ENCODE data around the gene POPDC3. TPM values are rescaled to one million over a fixed set of nuclear protein-coding genes. Genes with fewer than 3 reads are reported as not detected.

The POPDC3 gene
- total RNA-seq, 4 donors from 2014 or later = 0.79 to 1.8 TPM; not detected in 2

- Histone ChIP-seq H3K9me3 (no peaks in the 10 kb centered on the region), H3K27me3 (no peaks in the 10 kb centered on the region), H3K27ac (no peak overlapping the region), H3K4me3 (no peak overlapping the region), H3K4me1 (no peaks in the 10 kb centered on the region), H3K36me3 (no peaks in the 10 kb centered on the region)
- in situ Hi-C loops (cut with MboI; ENCODE audit: low pct_ligation_motif_present in 1 of 4, low pct_unique_long_range_greater_than_20kb in 1 of 4, low sequenced_read_pairs in 3 of 4) = no loop called here
- DNase-seq = no peak
- WGBS, 2 donors (ENCODE audit: low coverage in 1 of 2) = 71 to 94% methylated on average over 1 to 13 of the region's 13 CpGs
- TF ChIP-seq EP300 (IDR thresholded peaks at IDR 0.05; ENCODE audit: low read depth) (no peak), POLR2A (IDR thresholded peaks at IDR 0.05) (no peak), CTCF (IDR thresholded peaks at IDR 0.05) (no peak), POLR2AphosphoS5 (IDR thresholded peaks at IDR 0.05) (no peak)
- intact Hi-C loops (cut with DNase I; ENCODE audit: low total_unique reads) = no loop called here
These were observed 17.4 kb downstream of the POPDC3 start for GRCh38 chr6:105162377-105162776.

GRCh38 chr6:105161421-105161820 is 18.4 kb downstream of the POPDC3 start:
- Histone ChIP-seq H3K9me3 (no peaks in the 10 kb centered on the region), H3K36me3 (no peaks in the 10 kb centered on the region), H3K27ac (no peak overlapping the region), H3K27me3 (no peaks in the 10 kb centered on the region), H3K4me1 (no peaks in the 10 kb centered on the region), H3K4me3 (no peak overlapping the region)
- DNase-seq = no peak
- in situ Hi-C loops (cut with MboI; ENCODE audit: low pct_ligation_motif_present in 1 of 4, low pct_unique_long_range_greater_than_20kb in 1 of 4, low sequenced_read_pairs in 3 of 4) = no loop called here
- intact Hi-C loops (cut with DNase I; ENCODE audit: low total_unique reads) = no loop called here
- TF ChIP-seq EP300 (IDR thresholded peaks at IDR 0.05; ENCODE audit: low read depth) (no peak), POLR2A (IDR thresholded peaks at IDR 0.05) (no peak), POLR2AphosphoS5 (IDR thresholded peaks at IDR 0.05) (no peak), CTCF (IDR thresholded peaks at IDR 0.05) (no peak)
- WGBS, 2 donors (ENCODE audit: low coverage in 1 of 2) = 75 to 82% methylated on average over 3 to 4 of the region's 4 CpGs

- H3K27me3 ChIP-seq = no peaks in the 10 kb centered on the region
- 75 to 80% methylated on average over 3 of the region's 3 CpGs for WGBS, 2 donors (ENCODE audit: low coverage in 1 of 2)
- no peak overlapping the region for H3K27ac ChIP-seq
- no peaks in the 10 kb centered on the region for H3K36me3 ChIP-seq
- in situ Hi-C loops (cut with MboI; ENCODE audit: low pct_ligation_motif_present in 1 of 4, low pct_unique_long_range_greater_than_20kb in 1 of 4, low sequenced_read_pairs in 3 of 4) = no loop called here
- TF ChIP-seq POLR2A (IDR thresholded peaks at IDR 0.05) (no peak), EP300 (IDR thresholded peaks at IDR 0.05; ENCODE audit: low read depth) (no peak)
- DNase-seq = no peak
- intact Hi-C loops (cut with DNase I; ENCODE audit: low total_unique reads) = no loop called here
- no peaks in the 10 kb centered on the region for H3K4me1 ChIP-seq
- no peak overlapping the region for H3K4me3 ChIP-seq
- H3K9me3 ChIP-seq = no peaks in the 10 kb centered on the region
These were observed 26.1 kb downstream of the POPDC3 start for GRCh38 chr6:105153676-105154075.

- no peak for DNase-seq
- Histone ChIP-seq H3K27me3 (no peaks in the 10 kb centered on the region), H3K36me3 (no peaks in the 10 kb centered on the region), H3K9me3 (no peaks in the 10 kb centered on the region), H3K27ac (no peak overlapping the region), H3K4me1 (no peaks in the 10 kb centered on the region), H3K4me3 (no peak overlapping the region)
- TF ChIP-seq POLR2AphosphoS5 (IDR thresholded peaks at IDR 0.05) (no peak), CTCF (IDR thresholded peaks at IDR 0.05) (no peak), EP300 (IDR thresholded peaks at IDR 0.05; ENCODE audit: low read depth) (no peak), POLR2A (IDR thresholded peaks at IDR 0.05) (no peak)
- in situ Hi-C loops (cut with MboI; ENCODE audit: low pct_ligation_motif_present in 1 of 4, low pct_unique_long_range_greater_than_20kb in 1 of 4, low sequenced_read_pairs in 3 of 4) (no loop called here), intact Hi-C loops (cut with DNase I; ENCODE audit: low total_unique reads) (no loop called here)
These were observed 26.9 kb downstream of the POPDC3 start for GRCh38 chr6:105152880-105153279.

GRCh38 chr6:105151644-105152043 is 28.2 kb downstream of the POPDC3 start:
- H3K36me3 ChIP-seq = no peaks in the 10 kb centered on the region
- no peak overlapping the region for H3K4me3 ChIP-seq
- in situ Hi-C loops (cut with MboI; ENCODE audit: low pct_ligation_motif_present in 1 of 4, low pct_unique_long_range_greater_than_20kb in 1 of 4, low sequenced_read_pairs in 3 of 4) (no loop called here), intact Hi-C loops (cut with DNase I; ENCODE audit: low total_unique reads) (no loop called here)
- no peaks in the 10 kb centered on the region for H3K27me3 ChIP-seq
- no peaks in the 10 kb centered on the region for H3K9me3 ChIP-seq
- no peak for TF ChIP-seq CTCF (IDR thresholded peaks at IDR 0.05)
- TF ChIP-seq POLR2AphosphoS5 (IDR thresholded peaks at IDR 0.05) = no peak
- TF ChIP-seq POLR2A (IDR thresholded peaks at IDR 0.05) = no peak
- TF ChIP-seq EP300 (IDR thresholded peaks at IDR 0.05; ENCODE audit: low read depth) = no peak
- DNase-seq = no peak
- no peak overlapping the region for H3K27ac ChIP-seq
- H3K4me1 ChIP-seq = no peaks in the 10 kb centered on the region

Data from transverse colon (tissue), 4 donors.